Keratinocyte (primary cell): Measurements from ENCODE around the gene TRAF2. TPM values are rescaled to one million over a fixed set of nuclear protein-coding genes. Genes with fewer than 3 reads are reported as not detected.

Source experiments
- DNase-seq: peaks from one replicate; pipeline ENCODE4 v3.0.0-alpha.2; 2011; ENCODE audit warnings: low read depth, missing footprints, low spot score
- FAIRE-seq: peaks from 2 replicates; lab custom pipeline; 2011; peaks lifted over from hg19 to GRCh38; lab: Jason Lieb, UNC
- H2AFZ ChIP-seq: 2 replicates; pipeline ENCODE4 v1.6.0; 2012; ENCODE audit warnings: low read length, control low read depth, inconsistent platforms; ENCODE audit not compliant: control insufficient read depth
- H3K27ac ChIP-seq: 2 replicates; pipeline ENCODE4 v1.5.1; 2011; ENCODE audit warnings: low read length; ENCODE audit not compliant: control insufficient read depth, insufficient read depth
- H3K27me3 ChIP-seq: 3 replicates; pipeline ENCODE4 v1.6.0; 2011; ENCODE audit warnings: low read length; ENCODE audit not compliant: control insufficient read depth, insufficient read depth; ENCODE audit errors: extremely low read depth
- H3K36me3 ChIP-seq, 2 experiments: 2 replicates in 1 of 2; 3 replicates in 1 of 2; pipeline ENCODE4 v1.5.1; 2011; ENCODE audit warnings: low read length in 2 of 2, mild to moderate bottlenecking in 1 of 2; ENCODE audit not compliant: control insufficient read depth in 2 of 2, insufficient read depth in 2 of 2; ENCODE audit errors: extremely low read depth in 1 of 2
- H3K4me1 ChIP-seq: 3 replicates; pipeline ENCODE4 v1.5.1; 2011; ENCODE audit warnings: low read length; ENCODE audit not compliant: control insufficient read depth, insufficient read depth; ENCODE audit errors: extremely low read depth
- H3K4me2 ChIP-seq: 3 replicates; pipeline ENCODE4 v1.6.0; 2011; ENCODE audit warnings: low read depth, low read length; ENCODE audit not compliant: control insufficient read depth, insufficient read depth; ENCODE audit errors: extremely low read depth
- H3K4me3 ChIP-seq, 3 experiments: fragments of 200-600 bp in 1 of 3; sonication (generic) in 1 of 3; 2 replicates in 2 of 3; 3 replicates in 1 of 3; pipeline ENCODE4 v1.5.1; 2011 to 2016; ENCODE audit warnings: low read length in 3 of 3, mild to moderate bottlenecking in 3 of 3, control low read depth in 2 of 3, inconsistent platforms in 1 of 3, low read depth in 1 of 3, mixed read lengths in 1 of 3, mixed run types in 1 of 3, moderate library complexity in 1 of 3; ENCODE audit not compliant: control insufficient read depth in 2 of 3, insufficient read depth in 2 of 3; ENCODE audit errors: extremely low read depth in 1 of 3
- H3K79me2 ChIP-seq: 2 replicates; pipeline ENCODE4 v1.6.0; 2012; ENCODE audit warnings: low read length; ENCODE audit not compliant: control insufficient read depth, insufficient read depth
- H3K9ac ChIP-seq: 3 replicates; pipeline ENCODE4 v1.6.0; 2011; ENCODE audit warnings: low read length; ENCODE audit not compliant: control insufficient read depth, insufficient read depth; ENCODE audit errors: extremely low read depth
- H3K9me1 ChIP-seq: 3 replicates; pipeline ENCODE4 v1.6.0; 2011; ENCODE audit warnings: low read length; ENCODE audit not compliant: control insufficient read depth, insufficient read depth; ENCODE audit errors: extremely low read depth
- H3K9me3 ChIP-seq: 2 replicates; pipeline ENCODE4 v1.5.1; 2012; ENCODE audit warnings: low read depth, low read length; ENCODE audit not compliant: control insufficient read depth
- H4K20me1 ChIP-seq: 3 replicates; pipeline ENCODE4 v1.6.0; 2011; ENCODE audit warnings: low read length; ENCODE audit not compliant: control insufficient read depth, insufficient read depth; ENCODE audit errors: extremely low read depth
- CTCF ChIP-seq, 3 experiments: IDR thresholded peaks in 1 of 3; conservative IDR thresholded peaks in 1 of 3; optimal IDR thresholded peaks in 1 of 3; 2 replicates in 2 of 3; 3 replicates in 1 of 3; pipeline versions ENCODE3 to v1.5.1; 2011; ENCODE audit warnings: low read length in 3 of 3, mild to moderate bottlenecking in 3 of 3, moderate library complexity in 2 of 3, control low read depth in 1 of 3, inconsistent platforms in 1 of 3; ENCODE audit not compliant: insufficient read depth in 2 of 3; ENCODE audit errors: extremely low read depth in 1 of 3
- EZH2 ChIP-seq: IDR thresholded peaks from one replicate; pipeline ENCODE4 v1.6.1; 2012; ENCODE audit warnings: inconsistent platforms, mild to moderate bottlenecking, low read length, moderate library complexity
- dilution Hi-C: fragments of 300-500 bp; cut with MboI; formaldehyde crosslinking; loops from one replicate; pipeline ENCODE4 v1.7.0; 2020; ENCODE audit warnings: low sequenced_read_pairs; ENCODE audit not compliant: extremely low pct_ligation_motif_present
- polyA plus RNA-seq, 5 experiments: library from polyadenylated mRNA; depleted of rRNA in 3 of 5; stranded (reverse) in 3 of 5; stranded (forward) in 1 of 5; unstranded in 1 of 5; fragments of >200 nt; gene quantifications; 1 replicate in 1 of 5; 2 replicates in 3 of 5; 3 replicates in 1 of 5; pipeline versions ENCODE4 v1.2.1 to v1.2.3, GENCODE V29; 2011 to 2012; ENCODE audit warnings: missing spikeins in 2 of 5, low read depth in 1 of 5, low replicate concordance in 1 of 5

Gene TRAF2
- polyA plus RNA-seq, 1 donor (not counting 4 experiments of a cell fraction or from before 2014, with no cell fraction given), result 9.9 TPM

GRCh38 chr9:136969150-136969549 lies 82.8 kb downstream of the TRAF2 start:
- Histone ChIP-seq H2AFZ (no peak overlapping the region), H3K27me3 (no peaks in the 10 kb centered on the region), H3K9ac (no peak overlapping the region), H3K4me1 (peaks cover 6% of the 10 kb centered on the region), H3K36me3 (no peaks in the 10 kb centered on the region), H4K20me1 (no peaks in the 10 kb centered on the region), H3K9me1 (no peaks in the 10 kb centered on the region), H3K9me3 (no peaks in the 10 kb centered on the region), H3K27ac (no peak overlapping the region), H3K4me2 (no peak overlapping the region), H3K4me3 (no peak overlapping the region), H3K79me2 (no peaks in the 10 kb centered on the region)
- DNase-seq (no peak), FAIRE-seq (no peak)
- TF ChIP-seq EZH2 (no peak), CTCF (optimal IDR thresholded peaks at IDR 0.05 in 1 of 3, IDR thresholded peaks at IDR 0.05 in 1 of 3, conservative IDR thresholded peaks at IDR 0.05 in 1 of 3; ENCODE audit: extremely low read depth in 1 of 3, insufficient read depth in 2 of 3, low read length in 3 of 3) (no peak)
- dilution Hi-C loops, result no loop called here

DNA sequence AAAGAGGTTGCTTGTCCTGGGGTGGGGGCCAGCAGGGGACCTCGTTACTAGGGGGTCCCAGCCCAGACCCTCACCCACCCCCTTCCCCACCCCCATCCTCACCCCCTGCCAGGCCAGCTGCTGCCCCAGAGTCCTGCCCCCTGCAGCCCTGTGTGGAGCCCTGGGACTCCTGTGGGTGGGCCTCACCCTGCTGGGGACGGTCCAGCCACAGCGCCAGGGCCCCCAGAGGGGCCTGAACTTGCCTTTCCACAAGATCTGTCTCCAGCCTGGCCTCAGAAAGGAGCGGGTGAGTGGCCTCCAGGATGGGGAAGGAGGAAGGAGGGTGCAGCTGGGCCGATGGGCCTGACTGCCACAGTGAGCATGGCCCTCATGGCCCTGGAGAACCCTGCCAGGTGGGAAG lies 83.5 kb downstream of the TRAF2 start:
- no peak overlapping the region for H2AFZ ChIP-seq
- FAIRE-seq (no peak), DNase-seq (no peak)
- dilution Hi-C loops, result no loop called here
- H3K9me1 ChIP-seq, result no peaks in the 10 kb centered on the region
- no peak overlapping the region for H3K9ac ChIP-seq
- H3K79me2 ChIP-seq, result no peaks in the 10 kb centered on the region
- peaks cover under 1% of the 10 kb centered on the region for H3K4me1 ChIP-seq
- H3K27ac ChIP-seq, result no peak overlapping the region
- no peaks in the 10 kb centered on the region for H3K9me3 ChIP-seq
- no peak for TF ChIP-seq CTCF (optimal IDR thresholded peaks at IDR 0.05 in 1 of 3, IDR thresholded peaks at IDR 0.05 in 1 of 3, conservative IDR thresholded peaks at IDR 0.05 in 1 of 3; ENCODE audit: extremely low read depth in 1 of 3, insufficient read depth in 2 of 3, low read length in 3 of 3)
- no peak for TF ChIP-seq EZH2
- H3K4me2 ChIP-seq, result no peak overlapping the region
- H3K27me3 ChIP-seq, result no peaks in the 10 kb centered on the region
- H3K36me3 ChIP-seq, result no peaks in the 10 kb centered on the region
- no peaks in the 10 kb centered on the region for H4K20me1 ChIP-seq
- no peak overlapping the region for H3K4me3 ChIP-seq
